Mucosa of descending colon (tissue), 3 donors: ENCODE measurements around the gene AUH. TPM values are rescaled to one million over a fixed set of nuclear protein-coding genes. Genes with fewer than 3 reads are reported as not detected.

Experiments
- ATAC-seq: fragments of 200-7000 bp; cut with Tn5 transposase; one replicate; pipeline ENCODE4 v1.9.1; 2020; ENCODE audit warnings: mild to moderate bottlenecking, moderate library complexity
- DNase-seq, 3 donors: peaks; one replicate each; pipeline ENCODE4 v3.0.0-alpha.2; 2020
- H3K36me3 ChIP-seq: fragments of 200-600 bp; one replicate; pipeline ENCODE4 v1.8.0; 2021; ENCODE audit warnings: low read depth, mild to moderate bottlenecking
- H3K4me1 ChIP-seq: fragments of 200-600 bp; one replicate; pipeline ENCODE4 v1.8.0; 2021; ENCODE audit warnings: low read depth, mild to moderate bottlenecking
- H3K4me3 ChIP-seq: fragments of 200-600 bp; one replicate; pipeline ENCODE4 v1.8.0; 2021; ENCODE audit warnings: mild to moderate bottlenecking
- H3K9me3 ChIP-seq: fragments of 200-600 bp; one replicate; pipeline ENCODE4 v1.8.0; 2021; ENCODE audit warnings: mild to moderate bottlenecking
- CTCF ChIP-seq: fragments of 200-600 bp; IDR thresholded peaks from one replicate; pipeline ENCODE4 v1.8.0; 2022; ENCODE audit warnings: antibody characterized with exemption, mild to moderate bottlenecking
- intact Hi-C, 2 donors: fragments of 100-400 bp; cut with DNase I in 1 of 2; cut with micrococcal nuclease in 1 of 2; formaldehyde crosslinking; loops; one replicate each; pipeline versions ENCODE4 v1.11.0 to v1.11.1; 2022; cut with DNase I, micrococcal nuclease
- total RNA-seq, 3 donors: library from RNA; stranded (reverse); fragmentation: NEBNext Ultra II Directional in 2 of 3; extraction: Animal tissue kit (Norgen Biotek cat#: 25700) in 2 of 3; gene quantifications; one replicate each; pipeline versions ENCODE4 v1.2.1 to v1.2.4, GENCODE V29; 2021 to 2023
- donor health status: DM: no; HTN: no; CAD: no; lungs with moderate emphysema.
- donor health status: DM: no; HTN: no; CAD: no.
- donor health status: DM: no; HTN: yes; CAD: no.

Gene AUH
- total RNA-seq, 3 donors from 2014 or later = 18.2 to 37.2 (median 26.6) TPM

DNA sequence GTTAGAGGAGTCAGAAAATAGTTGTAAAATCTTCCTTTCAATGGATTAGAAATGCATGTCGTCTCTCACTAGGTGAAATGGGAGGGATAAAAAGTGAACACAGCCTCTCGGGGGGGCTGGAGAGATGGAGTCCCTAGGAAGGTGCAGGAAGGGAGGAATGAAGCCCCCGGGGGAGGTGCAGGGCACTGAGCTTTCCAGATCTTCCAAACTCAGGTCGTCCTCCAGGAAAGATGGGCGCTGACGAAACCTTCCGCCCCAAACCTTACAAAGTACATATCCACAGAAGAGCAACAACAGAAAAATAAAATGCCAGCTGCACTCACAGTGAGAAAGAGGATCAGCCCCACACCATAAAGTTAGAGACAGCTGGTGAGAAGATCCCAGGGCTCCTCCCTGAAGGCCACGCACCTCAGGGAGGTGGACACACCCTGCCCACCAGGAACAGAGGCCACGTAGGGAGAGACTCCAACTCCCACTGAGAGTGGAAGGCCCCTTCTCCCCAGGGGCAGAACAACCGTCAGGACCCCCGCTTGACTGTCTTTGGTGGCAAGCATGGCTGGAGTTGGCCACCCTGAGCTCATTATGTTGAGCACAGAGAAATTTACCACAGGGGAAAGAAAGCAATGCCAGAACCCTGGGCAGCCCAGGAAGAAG, 174.3 kb downstream of the AUH start:
- Histone ChIP-seq H3K4me3 (no peak overlapping the region), H3K9me3 (no peaks in the 10 kb centered on the region), H3K36me3 (no peaks in the 10 kb centered on the region), H3K4me1 (peaks cover 6% of the 10 kb centered on the region)
- no peak for ATAC-seq
- TF ChIP-seq CTCF = no peak
- peak in 1 of 3 donors; percentile 19 for DNase-seq
- intact Hi-C loops = no loop called here

DNA sequence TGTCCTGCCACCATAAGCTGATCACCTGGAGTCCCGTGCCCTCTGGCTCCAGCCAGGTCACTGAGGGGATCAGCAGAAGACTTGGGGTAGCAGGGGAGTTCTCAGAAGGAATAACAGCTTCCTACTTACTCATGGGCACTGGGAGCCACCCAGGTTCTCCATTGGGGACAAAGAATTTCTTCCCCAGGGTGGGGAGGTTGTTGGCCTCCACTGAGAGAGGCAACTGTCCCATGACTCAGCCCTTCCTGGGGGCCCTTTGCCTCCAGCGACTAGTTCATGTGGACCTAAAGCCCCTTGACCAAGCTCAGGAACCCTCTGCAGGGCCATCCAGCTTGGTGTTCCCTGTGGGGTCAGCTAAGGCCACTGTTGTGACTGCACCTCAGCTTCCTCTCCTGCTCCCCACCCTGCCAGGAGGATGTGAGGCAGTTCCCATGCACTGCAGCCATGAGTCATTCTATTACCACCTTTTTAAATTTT, 175.0 kb downstream of the AUH start:
- ATAC-seq (peak; percentile 33), DNase-seq (peak in 1 of 3 donors; percentile 20)
- intact Hi-C loops = no loop called here
- no peak overlapping the region for H3K4me3 ChIP-seq
- H3K4me1 ChIP-seq = no peaks in the 10 kb centered on the region
- H3K36me3 ChIP-seq = no peaks in the 10 kb centered on the region
- H3K9me3 ChIP-seq = no peaks in the 10 kb centered on the region
- TF ChIP-seq CTCF = no peak

DNA sequence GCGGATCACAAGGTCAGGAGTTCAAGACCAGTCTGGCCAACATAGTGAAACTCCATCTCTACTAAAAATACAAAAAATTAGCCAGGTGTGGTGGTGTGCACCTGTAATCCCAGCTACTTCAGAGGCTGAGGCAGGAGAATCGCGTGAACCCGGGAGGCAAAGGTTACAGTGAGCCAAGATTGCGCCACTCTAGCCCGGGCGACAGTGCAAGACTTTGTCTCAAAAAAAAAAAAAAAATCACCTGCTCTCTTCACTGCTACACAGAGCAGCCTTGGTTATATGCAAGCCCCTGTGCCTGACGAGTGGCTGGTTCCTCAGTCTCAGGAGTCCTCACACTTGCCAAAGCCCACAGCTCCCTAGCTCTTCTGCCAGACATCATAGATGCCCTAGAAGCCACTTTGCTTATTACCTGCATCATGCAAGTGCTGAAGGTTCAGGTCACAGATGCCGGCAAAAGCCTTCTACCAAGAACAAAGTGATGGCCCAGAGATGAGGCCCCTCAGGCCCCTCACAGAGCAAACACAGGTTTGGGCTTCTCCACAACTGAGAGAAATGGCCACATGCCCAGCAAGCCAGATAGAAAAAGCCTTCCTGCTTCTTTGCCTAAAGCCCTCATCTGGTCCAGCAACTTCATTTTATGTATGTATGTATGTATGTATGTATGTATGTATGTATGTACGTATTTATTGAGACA, 176.4 kb downstream of the AUH start:
- H3K9me3 ChIP-seq = no peaks in the 10 kb centered on the region
- intact Hi-C loops = no loop called here
- H3K4me3 ChIP-seq = no peak overlapping the region
- TF ChIP-seq CTCF = no peak
- no peaks in the 10 kb centered on the region for H3K36me3 ChIP-seq
- DNase-seq = peak in 1 of 3 donors; percentile 10
- no peak for ATAC-seq
- H3K4me1 ChIP-seq = no peaks in the 10 kb centered on the region

DNA sequence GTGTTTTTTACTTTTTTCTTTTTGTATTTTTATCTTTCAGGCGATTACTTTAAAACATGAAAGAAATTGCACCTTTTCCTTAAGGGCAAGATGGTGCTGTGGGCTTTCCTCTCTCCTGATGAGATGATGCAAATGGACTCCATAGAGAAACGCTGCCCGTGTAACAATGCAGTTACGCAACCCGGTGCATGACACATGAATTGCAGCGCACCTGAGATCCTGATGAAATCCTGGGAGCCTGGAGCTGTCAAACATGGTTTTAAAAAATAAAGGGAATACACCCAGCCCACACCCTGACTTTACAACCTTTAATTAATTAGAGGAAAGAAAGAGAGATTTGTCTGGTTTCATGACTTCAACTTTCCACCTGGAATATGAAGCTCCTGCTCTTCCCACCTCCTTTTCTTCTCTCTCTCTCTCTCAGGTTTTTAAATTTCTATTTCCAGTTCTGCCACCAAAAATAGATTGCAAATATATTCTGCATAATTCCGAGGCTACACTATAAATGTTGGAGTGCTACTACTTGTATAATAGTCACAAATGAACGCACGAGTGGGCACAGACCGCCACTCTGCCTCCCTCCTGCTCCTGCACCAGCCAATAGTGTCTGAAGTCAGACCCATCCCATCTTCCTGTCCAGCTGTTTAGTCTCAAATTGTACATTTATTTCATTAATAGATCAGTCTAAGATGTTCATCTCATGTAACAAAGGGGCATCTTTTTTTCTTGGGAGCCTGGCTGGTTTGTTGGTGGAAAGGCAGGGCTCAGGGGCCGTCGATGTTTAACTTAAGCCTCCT, 179.1 kb downstream of the AUH start:
- intact Hi-C loops = no loop called here
- DNase-seq (peak in 1 of 3 donors; percentile 16), ATAC-seq (peak; percentile 53)
- no peaks in the 10 kb centered on the region for H3K9me3 ChIP-seq
- no peaks in the 10 kb centered on the region for H3K36me3 ChIP-seq
- no peak for TF ChIP-seq CTCF
- H3K4me3 ChIP-seq = no peak overlapping the region
- H3K4me1 ChIP-seq = peaks cover 7% of the 10 kb centered on the region

DNA sequence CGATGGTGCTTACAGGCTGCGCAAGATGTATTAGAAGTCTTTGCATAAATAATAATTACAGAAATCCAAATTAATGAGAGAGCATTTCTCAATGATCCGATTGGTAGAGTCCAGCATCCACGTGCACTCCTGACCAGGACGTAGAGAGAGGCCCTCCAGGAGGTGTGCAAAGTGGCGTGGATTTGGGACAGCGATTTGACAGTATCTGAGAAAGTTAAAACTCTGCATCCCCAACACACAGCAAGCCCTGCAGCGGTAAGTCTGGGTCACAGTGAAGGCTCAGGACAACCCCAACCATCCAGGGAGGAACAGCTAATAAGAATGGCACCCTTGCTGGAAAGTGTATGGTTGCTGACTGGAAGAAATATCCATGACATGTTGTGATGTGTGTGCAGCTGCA, 180.2 kb downstream of the AUH start:
- TF ChIP-seq CTCF = no peak
- Histone ChIP-seq H3K4me3 (no peak overlapping the region), H3K36me3 (no peaks in the 10 kb centered on the region), H3K4me1 (peaks cover 11% of the 10 kb centered on the region), H3K9me3 (no peaks in the 10 kb centered on the region)
- DNase-seq (peak in 1 of 3 donors; percentile 5), ATAC-seq (no peak)
- intact Hi-C loops = no loop called here
